ENCODE results near the gene STARD3NL. TPM values are rescaled to one million over a fixed set of nuclear protein-coding genes. Genes with fewer than 3 reads are reported as not detected.

STARD3NL gene
- total and polyA plus RNA-seq, 10 of the 15 experiments (the other 5 are each of a cell fraction or from before 2014, with no cell fraction given), result 66.1 to 133 (median 85.7) TPM

DNA sequence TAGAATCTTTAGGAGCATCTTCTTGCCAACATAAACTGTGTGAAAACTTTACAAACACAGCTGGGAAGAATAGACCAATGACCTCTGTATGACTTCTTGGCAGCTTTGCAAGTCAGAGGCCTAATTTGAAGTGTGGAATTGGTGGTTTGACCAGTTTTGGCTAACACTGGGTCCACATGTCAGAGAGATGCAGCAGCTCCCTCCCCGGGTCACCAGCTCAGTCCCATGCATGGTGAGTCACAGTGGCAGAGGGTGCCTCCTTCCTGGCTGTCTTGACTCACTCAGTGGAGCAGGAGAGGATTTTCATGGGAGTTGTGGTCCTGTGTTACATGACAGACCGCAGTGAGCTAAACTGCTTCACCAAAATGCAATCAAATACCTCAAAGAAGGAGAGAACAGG is 8.2 kb upstream of the STARD3NL start (continued):
- TF ChIP-seq MTA3 (IDR thresholded peaks at IDR 0.05; ENCODE audit: borderline replicate concordance, low read length) (no peak), RB1 (IDR thresholded peaks at IDR 0.05; ENCODE audit: borderline replicate concordance) (no peak), RUNX3 (IDR thresholded peaks at IDR 0.05; ENCODE audit: low read length) (peak; percentile 59; the same call in 1 of the 2 replicates), ATF7 (IDR thresholded peaks at IDR 0.05; ENCODE audit: low read depth) (peak; percentile 55), TCF12 (IDR thresholded peaks at IDR 0.05; ENCODE audit: low read depth, low read length) (no peak), BCL11A (IDR thresholded peaks at IDR 0.05; ENCODE audit: low read depth, low read length) (peak; percentile 68), EED (IDR thresholded peaks at IDR 0.05; ENCODE audit: low read depth) (peak; percentile 53), RAD51 (IDR thresholded peaks at IDR 0.05) (no peak), NR2C1 (IDR thresholded peaks at IDR 0.05) (no peak), NR2F1 (conservative IDR thresholded peaks at IDR 0.05) (peak; percentile 75), STAT1 (conservative IDR thresholded peaks at IDR 0.05) (no peak), HDAC6 (IDR thresholded peaks at IDR 0.05; ENCODE audit: unreplicated experiment) (no peak), KLF5 (IDR thresholded peaks at IDR 0.05; ENCODE audit: partially characterized antibody) (peak; percentile 55), KDM1A (IDR thresholded peaks at IDR 0.05; ENCODE audit: borderline replicate concordance) (no peak), ZNF217 (IDR thresholded peaks at IDR 0.05) (no peak), E2F8 (IDR thresholded peaks at IDR 0.05; ENCODE audit: low read depth, partially characterized antibody) (no peak), NFXL1 (IDR thresholded peaks at IDR 0.05; ENCODE audit: borderline replicate concordance) (no peak)
- TF ChIP-seq, protein P1, sequence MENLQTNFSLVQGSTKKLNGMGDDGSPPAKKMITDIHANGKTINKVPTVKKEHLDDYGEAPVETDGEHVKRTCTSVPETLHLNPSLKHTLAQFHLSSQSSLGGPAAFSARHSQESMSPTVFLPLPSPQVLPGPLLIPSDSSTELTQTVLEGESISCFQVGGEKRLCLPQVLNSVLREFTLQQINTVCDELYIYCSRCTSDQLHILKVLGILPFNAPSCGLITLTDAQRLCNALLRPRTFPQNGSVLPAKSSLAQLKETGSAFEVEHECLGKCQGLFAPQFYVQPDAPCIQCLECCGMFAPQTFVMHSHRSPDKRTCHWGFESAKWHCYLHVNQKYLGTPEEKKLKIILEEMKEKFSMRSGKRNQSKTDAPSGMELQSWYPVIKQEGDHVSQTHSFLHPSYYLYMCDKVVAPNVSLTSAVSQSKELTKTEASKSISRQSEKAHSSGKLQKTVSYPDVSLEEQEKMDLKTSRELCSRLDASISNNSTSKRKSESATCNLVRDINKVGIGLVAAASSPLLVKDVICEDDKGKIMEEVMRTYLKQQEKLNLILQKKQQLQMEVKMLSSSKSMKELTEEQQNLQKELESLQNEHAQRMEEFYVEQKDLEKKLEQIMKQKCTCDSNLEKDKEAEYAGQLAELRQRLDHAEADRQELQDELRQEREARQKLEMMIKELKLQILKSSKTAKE (IDR thresholded peaks at IDR 0.05; ENCODE audit: low read depth, poor library complexity, severe bottlenecking), result peak; percentile 64
- TF ChIP-seq, protein P2, sequence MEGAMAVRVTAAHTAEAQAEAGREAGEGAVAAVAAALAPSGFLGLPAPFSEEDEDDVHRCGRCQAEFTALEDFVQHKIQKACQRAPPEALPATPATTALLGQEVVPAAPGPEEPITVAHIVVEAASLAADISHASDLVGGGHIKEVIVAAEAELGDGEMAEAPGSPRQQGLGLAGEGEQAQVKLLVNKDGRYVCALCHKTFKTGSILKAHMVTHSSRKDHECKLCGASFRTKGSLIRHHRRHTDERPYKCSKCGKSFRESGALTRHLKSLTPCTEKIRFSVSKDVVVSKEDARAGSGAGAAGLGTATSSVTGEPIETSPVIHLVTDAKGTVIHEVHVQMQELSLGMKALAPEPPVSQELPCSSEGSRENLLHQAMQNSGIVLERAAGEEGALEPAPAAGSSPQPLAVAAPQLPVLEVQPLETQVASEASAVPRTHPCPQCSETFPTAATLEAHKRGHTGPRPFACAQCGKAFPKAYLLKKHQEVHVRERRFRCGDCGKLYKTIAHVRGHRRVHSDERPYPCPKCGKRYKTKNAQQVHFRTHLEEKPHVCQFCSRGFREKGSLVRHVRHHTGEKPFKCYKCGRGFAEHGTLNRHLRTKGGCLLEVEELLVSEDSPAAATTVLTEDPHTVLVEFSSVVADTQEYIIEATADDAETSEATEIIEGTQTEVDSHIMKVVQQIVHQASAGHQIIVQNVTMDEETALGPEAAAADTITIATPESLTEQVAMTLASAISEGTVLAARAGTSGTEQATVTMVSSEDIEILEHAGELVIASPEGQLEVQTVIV (IDR thresholded peaks at IDR 0.05; ENCODE audit: borderline replicate concordance, partially characterized antibody), result no peak
